K562 (cell line): ENCODE results near the gene HK1. TPM values are rescaled to one million over a fixed set of nuclear protein-coding genes. Genes with fewer than 3 reads are reported as not detected.

Source experiments
- BRCA1 ChIP-seq, 2 experiments: fragments of 450-650 bp in 1 of 2; sonication (generic) in 1 of 2; formaldehyde crosslinking in 1 of 2; IDR thresholded peaks; 2 replicates each; pipeline versions ENCODE4 v1.5.0 to v1.6.1; 2017 to 2020; ENCODE audit warnings: mild to moderate bottlenecking in 1 of 2, missing genetic modification reagents in 1 of 2
- FOXK1 ChIP-seq: sonication (generic); formaldehyde crosslinking; IDR thresholded peaks from 2 replicates; pipeline ENCODE4 v1.8.0; 2022; ENCODE audit warnings: missing genetic modification reagents, mild to moderate bottlenecking, borderline replicate concordance
- GABPA ChIP-seq: fragments of 200-800 bp; sonication (Bioruptor generic); conservative IDR thresholded peaks from 2 replicates; pipeline ENCODE4 v1.6.1; 2016; ENCODE audit warnings: low read depth, missing genetic modification characterization, missing compliant biosample characterization
- GATAD2A ChIP-seq: fragments of 450-650 bp; IDR thresholded peaks from 2 replicates; pipeline ENCODE4 v1.6.1; 2017
- NEUROD1 ChIP-seq: fragments of 150-350 bp; IDR thresholded peaks from 2 replicates; pipeline ENCODE4 v1.6.1; 2014; ENCODE audit warnings: borderline replicate concordance, low read length, low read depth; ENCODE audit not compliant: partially characterized antibody
- TFAP4 ChIP-seq: sonication (generic); formaldehyde crosslinking; IDR thresholded peaks from 2 replicates; pipeline ENCODE4 v1.8.0; 2022; ENCODE audit warnings: missing genetic modification reagents, mild to moderate bottlenecking, moderate library complexity, borderline replicate concordance
- XRCC5 ChIP-seq: fragments of 200-400 bp; formaldehyde crosslinking; IDR thresholded peaks from 2 replicates; pipeline ENCODE4 v1.6.1; 2017; ENCODE audit warnings: low read depth, mild to moderate bottlenecking, low read length
- ZNF184 ChIP-seq: sonication (generic); formaldehyde crosslinking; IDR thresholded peaks from 2 replicates; pipeline ENCODE4 v1.5.0; 2020; ENCODE audit warnings: missing genetic modification reagents
- polyA plus RNA-seq, 8 experiments: library from polyadenylated mRNA; depleted of rRNA in 4 of 8; stranded (reverse) in 5 of 8; unstranded in 3 of 8; fragments of >200 nt; fragmentation: Nextera tagmentation in 2 of 8; fragmentation: Illumina TruSeq in 1 of 8; extraction: Ambion mirVana in 2 of 8; extraction: Trizol in 1 of 8; gene quantifications; 2 replicates each; pipeline versions ENCODE4 v1.2.1 to v1.2.3, GENCODE V29; 2011 to 2014; ENCODE audit warnings: inconsistent platforms in 1 of 8, missing spikeins in 1 of 8
- total RNA-seq, 7 experiments: library from RNA; depleted of rRNA in 6 of 7; stranded (reverse); fragments of >200 nt in 6 of 7; fragmentation: Illumina TruSeq in 2 of 7; extraction: Trizol in 2 of 7; gene quantifications; 2 replicates each; pipeline versions ENCODE4 v1.2.1 to v1.2.3, GENCODE V29; 2011 to 2021; ENCODE audit warnings: low replicate concordance in 1 of 7
- TF ChIP-seq, protein P1 (sequence below): fragments of 450-650 bp; IDR thresholded peaks from 2 replicates; pipeline ENCODE4 v1.6.1; 2017; ENCODE audit warnings: antibody characterized with exemption, mild to moderate bottlenecking
- TF ChIP-seq, protein P2 (sequence below), 2 experiments: fragments of 450-650 bp; formaldehyde crosslinking in 1 of 2; IDR thresholded peaks; 2 replicates each; pipeline versions ENCODE4 v1.4.0 to v1.6.1; 2014 to 2020; ENCODE audit warnings: mild to moderate bottlenecking in 2 of 2, borderline replicate concordance in 1 of 2, low read depth in 1 of 2
- TF ChIP-seq, protein P3 (sequence below): fragments of 250-450 bp; sonication (Bioruptor Pico); IDR thresholded peaks from 2 replicates; pipeline ENCODE4 v1.9.0; 2021; ENCODE audit warnings: mild to moderate bottlenecking
- TF ChIP-seq, protein P4 (sequence below): fragments of 450-650 bp; IDR thresholded peaks from 2 replicates; pipeline ENCODE4 v1.6.1; 2016; ENCODE audit warnings: missing biosample characterization, missing genetic modification characterization

HK1 gene
- total and polyA plus RNA-seq, 9 of the 15 experiments (the other 6 are each of a cell fraction or from before 2014, with no cell fraction given) = 29.2 to 444 (median 193) TPM

DNA sequence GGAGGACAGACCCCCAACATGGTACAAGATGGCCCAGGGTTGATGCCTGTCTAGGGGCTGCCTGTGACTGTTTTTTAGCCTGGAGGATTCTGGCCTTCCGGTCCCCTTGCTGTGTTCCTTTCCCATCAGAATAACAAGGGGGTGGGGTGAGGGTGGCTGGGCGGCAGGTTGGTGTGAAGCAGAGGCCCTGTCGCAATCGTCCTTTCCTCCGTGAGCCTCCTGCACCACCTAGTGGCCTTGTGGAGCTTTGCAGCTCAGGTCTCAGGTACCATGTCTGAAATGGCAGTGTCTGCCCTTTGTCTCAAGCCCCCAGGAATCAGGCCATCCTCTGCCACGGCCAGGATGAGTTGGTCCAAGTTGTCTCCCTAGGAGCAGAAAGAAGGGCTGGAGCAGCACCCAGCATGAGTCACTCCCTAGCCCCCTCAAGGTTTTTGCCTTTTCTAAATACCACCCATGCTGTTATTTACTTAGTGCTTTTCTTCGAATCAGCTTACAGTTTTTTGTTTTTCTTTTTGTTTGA lies 114.2 kb downstream of the HK1 start (continued):
- TF ChIP-seq, protein P1, sequence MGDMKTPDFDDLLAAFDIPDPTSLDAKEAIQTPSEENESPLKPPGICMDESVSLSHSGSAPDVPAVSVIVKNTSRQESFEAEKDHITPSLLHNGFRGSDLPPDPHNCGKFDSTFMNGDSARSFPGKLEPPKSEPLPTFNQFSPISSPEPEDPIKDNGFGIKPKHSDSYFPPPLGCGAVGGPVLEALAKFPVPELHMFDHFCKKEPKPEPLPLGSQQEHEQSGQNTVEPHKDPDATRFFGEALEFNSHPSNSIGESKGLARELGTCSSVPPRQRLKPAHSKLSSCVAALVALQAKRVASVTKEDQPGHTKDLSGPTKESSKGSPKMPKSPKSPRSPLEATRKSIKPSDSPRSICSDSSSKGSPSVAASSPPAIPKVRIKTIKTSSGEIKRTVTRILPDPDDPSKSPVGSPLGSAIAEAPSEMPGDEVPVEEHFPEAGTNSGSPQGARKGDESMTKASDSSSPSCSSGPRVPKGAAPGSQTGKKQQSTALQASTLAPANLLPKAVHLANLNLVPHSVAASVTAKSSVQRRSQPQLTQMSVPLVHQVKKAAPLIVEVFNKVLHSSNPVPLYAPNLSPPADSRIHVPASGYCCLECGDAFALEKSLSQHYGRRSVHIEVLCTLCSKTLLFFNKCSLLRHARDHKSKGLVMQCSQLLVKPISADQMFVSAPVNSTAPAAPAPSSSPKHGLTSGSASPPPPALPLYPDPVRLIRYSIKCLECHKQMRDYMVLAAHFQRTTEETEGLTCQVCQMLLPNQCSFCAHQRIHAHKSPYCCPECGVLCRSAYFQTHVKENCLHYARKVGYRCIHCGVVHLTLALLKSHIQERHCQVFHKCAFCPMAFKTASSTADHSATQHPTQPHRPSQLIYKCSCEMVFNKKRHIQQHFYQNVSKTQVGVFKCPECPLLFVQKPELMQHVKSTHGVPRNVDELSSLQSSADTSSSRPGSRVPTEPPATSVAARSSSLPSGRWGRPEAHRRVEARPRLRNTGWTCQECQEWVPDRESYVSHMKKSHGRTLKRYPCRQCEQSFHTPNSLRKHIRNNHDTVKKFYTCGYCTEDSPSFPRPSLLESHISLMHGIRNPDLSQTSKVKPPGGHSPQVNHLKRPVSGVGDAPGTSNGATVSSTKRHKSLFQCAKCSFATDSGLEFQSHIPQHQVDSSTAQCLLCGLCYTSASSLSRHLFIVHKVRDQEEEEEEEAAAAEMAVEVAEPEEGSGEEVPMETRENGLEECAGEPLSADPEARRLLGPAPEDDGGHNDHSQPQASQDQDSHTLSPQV = no peak
- TF ChIP-seq TFAP4 (CRISPR knock-in tag) (peak; percentile 36; the same call in 1 of the 2 replicates), XRCC5 (peak; percentile 80), GABPA (no peak), GATAD2A (no peak), NEUROD1 (peak; percentile 51), FOXK1 (CRISPR knock-in tag) (0 out of 2 replicates have a peak, but pooled peaks have one; percentile 47), BRCA1 (IDR thresholded peaks at IDR 0.05) (no peak), BRCA1 (CRISPR knock-in tag; IDR thresholded peaks at IDR 0.05) (no peak), ZNF184 (CRISPR knock-in tag) (no peak)
- TF ChIP-seq, protein P2, sequence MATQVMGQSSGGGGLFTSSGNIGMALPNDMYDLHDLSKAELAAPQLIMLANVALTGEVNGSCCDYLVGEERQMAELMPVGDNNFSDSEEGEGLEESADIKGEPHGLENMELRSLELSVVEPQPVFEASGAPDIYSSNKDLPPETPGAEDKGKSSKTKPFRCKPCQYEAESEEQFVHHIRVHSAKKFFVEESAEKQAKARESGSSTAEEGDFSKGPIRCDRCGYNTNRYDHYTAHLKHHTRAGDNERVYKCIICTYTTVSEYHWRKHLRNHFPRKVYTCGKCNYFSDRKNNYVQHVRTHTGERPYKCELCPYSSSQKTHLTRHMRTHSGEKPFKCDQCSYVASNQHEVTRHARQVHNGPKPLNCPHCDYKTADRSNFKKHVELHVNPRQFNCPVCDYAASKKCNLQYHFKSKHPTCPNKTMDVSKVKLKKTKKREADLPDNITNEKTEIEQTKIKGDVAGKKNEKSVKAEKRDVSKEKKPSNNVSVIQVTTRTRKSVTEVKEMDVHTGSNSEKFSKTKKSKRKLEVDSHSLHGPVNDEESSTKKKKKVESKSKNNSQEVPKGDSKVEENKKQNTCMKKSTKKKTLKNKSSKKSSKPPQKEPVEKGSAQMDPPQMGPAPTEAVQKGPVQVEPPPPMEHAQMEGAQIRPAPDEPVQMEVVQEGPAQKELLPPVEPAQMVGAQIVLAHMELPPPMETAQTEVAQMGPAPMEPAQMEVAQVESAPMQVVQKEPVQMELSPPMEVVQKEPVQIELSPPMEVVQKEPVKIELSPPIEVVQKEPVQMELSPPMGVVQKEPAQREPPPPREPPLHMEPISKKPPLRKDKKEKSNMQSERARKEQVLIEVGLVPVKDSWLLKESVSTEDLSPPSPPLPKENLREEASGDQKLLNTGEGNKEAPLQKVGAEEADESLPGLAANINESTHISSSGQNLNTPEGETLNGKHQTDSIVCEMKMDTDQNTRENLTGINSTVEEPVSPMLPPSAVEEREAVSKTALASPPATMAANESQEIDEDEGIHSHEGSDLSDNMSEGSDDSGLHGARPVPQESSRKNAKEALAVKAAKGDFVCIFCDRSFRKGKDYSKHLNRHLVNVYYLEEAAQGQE (IDR thresholded peaks at IDR 0.05; ENCODE audit: borderline replicate concordance) = peak; percentile 93
- TF ChIP-seq, protein P2 (CRISPR knock-in tag; IDR thresholded peaks at IDR 0.05; ENCODE audit: low read depth) = no peak
- TF ChIP-seq, protein P3, sequence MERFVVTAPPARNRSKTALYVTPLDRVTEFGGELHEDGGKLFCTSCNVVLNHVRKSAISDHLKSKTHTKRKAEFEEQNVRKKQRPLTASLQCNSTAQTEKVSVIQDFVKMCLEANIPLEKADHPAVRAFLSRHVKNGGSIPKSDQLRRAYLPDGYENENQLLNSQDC (CRISPR knock-in tag) = peak; percentile 67; the same call in 1 of the 2 replicates
- TF ChIP-seq, protein P4, sequence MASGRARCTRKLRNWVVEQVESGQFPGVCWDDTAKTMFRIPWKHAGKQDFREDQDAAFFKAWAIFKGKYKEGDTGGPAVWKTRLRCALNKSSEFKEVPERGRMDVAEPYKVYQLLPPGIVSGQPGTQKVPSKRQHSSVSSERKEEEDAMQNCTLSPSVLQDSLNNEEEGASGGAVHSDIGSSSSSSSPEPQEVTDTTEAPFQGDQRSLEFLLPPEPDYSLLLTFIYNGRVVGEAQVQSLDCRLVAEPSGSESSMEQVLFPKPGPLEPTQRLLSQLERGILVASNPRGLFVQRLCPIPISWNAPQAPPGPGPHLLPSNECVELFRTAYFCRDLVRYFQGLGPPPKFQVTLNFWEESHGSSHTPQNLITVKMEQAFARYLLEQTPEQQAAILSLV = peak; percentile 83
